Lung (tissue), 16 donors: ENCODE measurements around the gene PRX. TPM values are rescaled to one million over a fixed set of nuclear protein-coding genes. Genes with fewer than 3 reads are reported as not detected.

Experiments
- ATAC-seq: fragments of 200-7000 bp; cut with Tn5 transposase; one replicate; pipeline ENCODE4 v1.9.1; 2020; ENCODE audit warnings: moderate number of reproducible peaks; ENCODE audit not compliant: insufficient read depth, low FRiP score
- DNase-seq, 3 donors: peaks; one replicate each; pipeline ENCODE4 v3.0.0-alpha.2; 2013 to 2017
- H3K27ac ChIP-seq, 2 donors: one replicate each; pipeline ENCODE4 v1.5.1; 2013; ENCODE audit warnings: mild to moderate bottlenecking in 2 of 2, moderate library complexity in 2 of 2, control low read depth in 1 of 2, inconsistent platforms in 1 of 2, low read depth in 1 of 2, low read length in 1 of 2
- H3K27me3 ChIP-seq, 3 donors: one replicate each; pipeline ENCODE4 v1.5.1; 2013; ENCODE audit warnings: low read length in 2 of 3; ENCODE audit not compliant: control insufficient read depth in 3 of 3, insufficient read depth in 3 of 3
- H3K36me3 ChIP-seq, 4 donors: one replicate each; pipeline ENCODE4 v1.5.1; 2013; ENCODE audit warnings: low read length in 4 of 4, mild to moderate bottlenecking in 1 of 4, moderate library complexity in 1 of 4; ENCODE audit not compliant: control insufficient read depth in 4 of 4, insufficient read depth in 4 of 4
- H3K4me1 ChIP-seq, 5 donors: one replicate each; pipeline ENCODE4 v1.5.1; 2013; ENCODE audit warnings: low read length in 5 of 5, mild to moderate bottlenecking in 2 of 5, moderate library complexity in 1 of 5; ENCODE audit not compliant: control insufficient read depth in 5 of 5, insufficient read depth in 5 of 5
- H3K4me3 ChIP-seq: one replicate; pipeline ENCODE4 v1.5.1; 2013; ENCODE audit warnings: mild to moderate bottlenecking, control low read depth, moderate library complexity
- H3K9ac ChIP-seq, 2 donors: one replicate each; pipeline ENCODE4 v1.5.1; 2013; ENCODE audit warnings: low read length in 2 of 2, control low read depth in 1 of 2; ENCODE audit not compliant: insufficient read depth in 1 of 2
- H3K9me3 ChIP-seq, 4 donors: one replicate each; pipeline ENCODE4 v1.5.1; 2013; ENCODE audit warnings: low read length in 3 of 4, mild to moderate bottlenecking in 1 of 4, moderate library complexity in 1 of 4; ENCODE audit not compliant: control insufficient read depth in 4 of 4, insufficient read depth in 3 of 4
- WGBS, 2 donors: extraction: QIAGEN DNeasy Blood & Tissue Kit; methylation state at CpG; one replicate each; pipeline ENCODE4 v1.1.7; 2013; 5-methylcytosine and 5-hydroxymethylcytosine counted together
- long read RNA-seq, 5 donors: transcript quantifications; one replicate each; lab custom pipeline, GENCODE V29; 2026
- polyA plus RNA-seq, 2 donors: library from polyadenylated mRNA; stranded (reverse); fragments of 200-250 nt; gene quantifications; one replicate each; pipeline ENCODE4 v1.2.1, GENCODE V29; 2013
- total RNA-seq, 2 donors: library from RNA; depleted of rRNA in 1 of 2; stranded (reverse); fragments of >200 nt in 1 of 2; gene quantifications; one replicate each; pipeline ENCODE4 v1.2.1, GENCODE V29; 2014 to 2021
- TF ChIP-seq, protein P1 (sequence below): IDR thresholded peaks from 2 replicates; pipeline ENCODE4 v1.5.1; 2012; ENCODE audit warnings: mild to moderate bottlenecking; ENCODE audit errors: control extremely low read depth, extremely low read depth
- donor health status: control.
- donor health status: control.
- donor health status: Bipolar disorder and iron deficiency.
- donor health status: healthy.
- donor health status: DM: yes; HTN: yes; CAD: no.

PRX gene, protein sequence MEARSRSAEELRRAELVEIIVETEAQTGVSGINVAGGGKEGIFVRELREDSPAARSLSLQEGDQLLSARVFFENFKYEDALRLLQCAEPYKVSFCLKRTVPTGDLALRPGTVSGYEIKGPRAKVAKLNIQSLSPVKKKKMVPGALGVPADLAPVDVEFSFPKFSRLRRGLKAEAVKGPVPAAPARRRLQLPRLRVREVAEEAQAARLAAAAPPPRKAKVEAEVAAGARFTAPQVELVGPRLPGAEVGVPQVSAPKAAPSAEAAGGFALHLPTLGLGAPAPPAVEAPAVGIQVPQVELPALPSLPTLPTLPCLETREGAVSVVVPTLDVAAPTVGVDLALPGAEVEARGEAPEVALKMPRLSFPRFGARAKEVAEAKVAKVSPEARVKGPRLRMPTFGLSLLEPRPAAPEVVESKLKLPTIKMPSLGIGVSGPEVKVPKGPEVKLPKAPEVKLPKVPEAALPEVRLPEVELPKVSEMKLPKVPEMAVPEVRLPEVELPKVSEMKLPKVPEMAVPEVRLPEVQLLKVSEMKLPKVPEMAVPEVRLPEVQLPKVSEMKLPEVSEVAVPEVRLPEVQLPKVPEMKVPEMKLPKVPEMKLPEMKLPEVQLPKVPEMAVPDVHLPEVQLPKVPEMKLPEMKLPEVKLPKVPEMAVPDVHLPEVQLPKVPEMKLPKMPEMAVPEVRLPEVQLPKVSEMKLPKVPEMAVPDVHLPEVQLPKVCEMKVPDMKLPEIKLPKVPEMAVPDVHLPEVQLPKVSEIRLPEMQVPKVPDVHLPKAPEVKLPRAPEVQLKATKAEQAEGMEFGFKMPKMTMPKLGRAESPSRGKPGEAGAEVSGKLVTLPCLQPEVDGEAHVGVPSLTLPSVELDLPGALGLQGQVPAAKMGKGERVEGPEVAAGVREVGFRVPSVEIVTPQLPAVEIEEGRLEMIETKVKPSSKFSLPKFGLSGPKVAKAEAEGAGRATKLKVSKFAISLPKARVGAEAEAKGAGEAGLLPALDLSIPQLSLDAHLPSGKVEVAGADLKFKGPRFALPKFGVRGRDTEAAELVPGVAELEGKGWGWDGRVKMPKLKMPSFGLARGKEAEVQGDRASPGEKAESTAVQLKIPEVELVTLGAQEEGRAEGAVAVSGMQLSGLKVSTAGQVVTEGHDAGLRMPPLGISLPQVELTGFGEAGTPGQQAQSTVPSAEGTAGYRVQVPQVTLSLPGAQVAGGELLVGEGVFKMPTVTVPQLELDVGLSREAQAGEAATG (N-terminal part only)
- 10 to 100 TPM; 25.6 to 43.8 TPM for total RNA-seq
- polyA plus RNA-seq, result 10 to 100 TPM; 16.9 to 30.1 TPM
- long read RNA-seq, donor 1, full-length matches to known transcripts, result 3 of 8 reads
- long read RNA-seq, donor 1, partial matches to known transcripts, result 5 of 8 reads
- long read RNA-seq, donor 1, other reads (novel, unspliced or antisense), result 0 of 8 reads
- long read RNA-seq, donor 2, result 0 reads
- long read RNA-seq, donor 3, full-length matches to known transcripts, result 1 of 1 reads
- long read RNA-seq, donor 3, partial matches to known transcripts, result 0 of 1 reads
- long read RNA-seq, donor 3, other reads (novel, unspliced or antisense), result 0 of 1 reads
- long read RNA-seq, donor 4, result 0 reads
- long read RNA-seq, donor 5, full-length matches to known transcripts, result 2 of 2 reads
- long read RNA-seq, donor 5, partial matches to known transcripts, result 0 of 2 reads
- long read RNA-seq, donor 5, other reads (novel, unspliced or antisense), result 0 of 2 reads

DNA sequence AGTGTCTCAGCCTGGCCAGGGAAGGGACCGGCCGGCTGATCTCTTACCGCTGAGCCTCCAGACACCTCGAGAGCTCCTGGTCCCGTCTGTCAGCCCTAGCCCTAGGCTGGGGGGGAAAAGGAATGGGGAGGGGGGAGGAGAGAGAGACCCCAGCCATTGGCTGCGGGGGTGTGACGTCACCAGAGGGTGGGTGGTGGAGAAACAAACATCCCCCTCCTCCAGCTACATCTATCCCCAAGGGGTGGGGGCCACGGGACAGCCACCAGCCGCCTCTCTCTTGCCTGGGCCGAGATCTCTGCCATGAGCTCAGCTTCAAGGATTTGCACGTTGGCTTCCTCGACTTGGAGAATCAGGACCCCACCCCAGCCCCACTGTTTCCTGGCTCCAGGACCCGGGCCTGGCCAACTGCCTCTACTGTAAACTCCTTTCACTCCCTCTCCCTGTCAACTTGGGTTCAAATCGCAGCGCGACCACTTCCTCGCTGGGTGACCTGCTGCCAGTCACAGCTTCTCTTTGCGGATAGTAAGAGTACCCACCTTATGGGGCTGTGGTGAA, at the start of gene PRX:
Gene PRX (minus strand): TSS at position 88 of the 555 bp plus-strand sequence. CDS start 5,446 bp downstream, outside the sequence.
- Histone ChIP-seq H3K27me3 (no peaks in the 10 kb centered on the region), H3K9me3 (no peaks in the 10 kb centered on the region), H3K9ac (peak within 1 kb of the TSS in 1 of 2 donors; percentile 32), H3K4me3 (peak within 1 kb of the TSS; percentile 24), H3K36me3 (no peaks in the 10 kb centered on the region), H3K4me1 (peaks cover 5 to 23% (median 9%) of the 10 kb centered on the region in 5 donors), H3K27ac (peak within 1 kb of the TSS; percentile 64 to 79)
- WGBS, 2 donors, result 33 to 45% methylated on average over 18 of the region's 18 CpGs
- ATAC-seq, result no peak
- DNase-seq, result peak; percentile 64 to 74 (median 71)
- TF ChIP-seq, protein P1, sequence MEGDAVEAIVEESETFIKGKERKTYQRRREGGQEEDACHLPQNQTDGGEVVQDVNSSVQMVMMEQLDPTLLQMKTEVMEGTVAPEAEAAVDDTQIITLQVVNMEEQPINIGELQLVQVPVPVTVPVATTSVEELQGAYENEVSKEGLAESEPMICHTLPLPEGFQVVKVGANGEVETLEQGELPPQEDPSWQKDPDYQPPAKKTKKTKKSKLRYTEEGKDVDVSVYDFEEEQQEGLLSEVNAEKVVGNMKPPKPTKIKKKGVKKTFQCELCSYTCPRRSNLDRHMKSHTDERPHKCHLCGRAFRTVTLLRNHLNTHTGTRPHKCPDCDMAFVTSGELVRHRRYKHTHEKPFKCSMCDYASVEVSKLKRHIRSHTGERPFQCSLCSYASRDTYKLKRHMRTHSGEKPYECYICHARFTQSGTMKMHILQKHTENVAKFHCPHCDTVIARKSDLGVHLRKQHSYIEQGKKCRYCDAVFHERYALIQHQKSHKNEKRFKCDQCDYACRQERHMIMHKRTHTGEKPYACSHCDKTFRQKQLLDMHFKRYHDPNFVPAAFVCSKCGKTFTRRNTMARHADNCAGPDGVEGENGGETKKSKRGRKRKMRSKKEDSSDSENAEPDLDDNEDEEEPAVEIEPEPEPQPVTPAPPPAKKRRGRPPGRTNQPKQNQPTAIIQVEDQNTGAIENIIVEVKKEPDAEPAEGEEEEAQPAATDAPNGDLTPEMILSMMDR, result no peak

DNA sequence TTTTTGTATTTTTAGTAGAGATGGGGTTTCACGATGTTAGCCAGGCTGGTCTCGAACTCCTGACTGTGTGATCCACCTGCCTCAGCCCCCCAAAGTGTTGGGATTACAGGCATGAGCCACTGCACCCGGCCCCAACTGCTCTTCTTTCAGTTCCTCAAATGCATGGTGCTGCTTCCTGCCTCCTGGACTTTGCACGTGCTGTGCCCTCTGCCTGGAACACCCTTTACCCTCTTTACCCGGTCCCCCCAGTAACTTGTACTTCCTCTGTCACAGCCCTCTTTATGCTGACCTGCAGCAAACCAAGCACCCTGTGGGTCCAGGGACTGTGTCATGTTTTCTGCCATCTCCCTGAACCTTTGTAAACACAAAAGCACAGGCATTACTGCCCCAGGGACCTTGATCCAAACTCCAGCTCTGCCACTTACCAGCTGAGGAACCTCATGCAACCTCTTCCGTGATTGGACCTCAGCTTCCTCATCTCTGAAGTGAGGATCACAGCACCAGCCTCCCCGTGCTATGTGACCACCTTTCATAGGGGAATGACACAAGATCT, 48.6 kb upstream of the PRX start:
- no peak overlapping the region for H3K4me3 ChIP-seq
- no peak for DNase-seq
- H3K27ac ChIP-seq, result peak overlapping the region in 1 of 2 donors; percentile 67

More for the DNA sequence above, 48.6 kb upstream of the PRX start:
- no peaks in the 10 kb centered on the region for H3K9me3 ChIP-seq
- peaks cover 0 to 7% (median 5%) of the 10 kb centered on the region in 3 donors for H3K27me3 ChIP-seq
- peaks cover 5 to 18% (median 10%) of the 10 kb centered on the region in 5 donors for H3K4me1 ChIP-seq
- H3K9ac ChIP-seq, result no peak overlapping the region
- H3K36me3 ChIP-seq, result peaks cover 0 to 8% (median 0%) of the 10 kb centered on the region in 4 donors
- TF ChIP-seq, protein P1, result no peak
- ATAC-seq, result no peak
- 42 to 63% methylated on average over 7 of the region's 7 CpGs for WGBS, 2 donors
